Lower lobe of right lung (tissue), 2 donors: ENCODE data around the gene NELFA. TPM values are rescaled to one million over a fixed set of nuclear protein-coding genes. Genes with fewer than 3 reads are reported as not detected.

Experiments used
- ATAC-seq, 2 donors: fragments of 200-7000 bp; cut with Tn5 transposase; one replicate each; pipeline ENCODE4 v1.9.1; 2020 to 2022; ENCODE audit warnings: mild to moderate bottlenecking in 2 of 2, moderate library complexity in 2 of 2
- DNase-seq: peaks from one replicate; pipeline ENCODE4 v3.0.0-alpha.2; 2020
- H3K27ac ChIP-seq: fragments of 200-600 bp; one replicate; pipeline ENCODE4 v1.8.0; 2022
- H3K27me3 ChIP-seq: fragments of 200-600 bp; one replicate; pipeline ENCODE4 v1.8.0; 2022; ENCODE audit warnings: low read depth
- H3K36me3 ChIP-seq: fragments of 200-600 bp; one replicate; pipeline ENCODE4 v1.8.0; 2022; ENCODE audit warnings: mild to moderate bottlenecking
- H3K4me1 ChIP-seq: fragments of 200-600 bp; one replicate; pipeline ENCODE4 v1.8.0; 2022
- H3K4me3 ChIP-seq: fragments of 200-600 bp; one replicate; pipeline ENCODE4 v1.8.0; 2022; ENCODE audit warnings: mild to moderate bottlenecking
- H3K9me3 ChIP-seq: fragments of 200-600 bp; one replicate; pipeline ENCODE4 v1.8.0; 2022
- intact Hi-C: fragments of 100-400 bp; cut with DNase I; formaldehyde crosslinking; loops from one replicate; pipeline ENCODE4 v1.11.0; 2022
- total RNA-seq: library from RNA; stranded (reverse); fragmentation: NEBNext Ultra II Directional; extraction: Animal tissue kit (Norgen Biotek cat#: 25700); gene quantifications from one replicate; pipeline ENCODE4 v1.2.1, GENCODE V29; 2021
- TF ChIP-seq, protein P1 (sequence below): fragments of 200-600 bp; IDR thresholded peaks from one replicate; pipeline ENCODE4 v1.8.0; 2022; ENCODE audit warnings: antibody characterized with exemption, mild to moderate bottlenecking
- donor health status: DM: no; HTN: yes; CAD: no; lungs with severe emphysema.

Gene NELFA
- total RNA-seq, 1 donor from 2014 or later = 22.6 TPM

DNA sequence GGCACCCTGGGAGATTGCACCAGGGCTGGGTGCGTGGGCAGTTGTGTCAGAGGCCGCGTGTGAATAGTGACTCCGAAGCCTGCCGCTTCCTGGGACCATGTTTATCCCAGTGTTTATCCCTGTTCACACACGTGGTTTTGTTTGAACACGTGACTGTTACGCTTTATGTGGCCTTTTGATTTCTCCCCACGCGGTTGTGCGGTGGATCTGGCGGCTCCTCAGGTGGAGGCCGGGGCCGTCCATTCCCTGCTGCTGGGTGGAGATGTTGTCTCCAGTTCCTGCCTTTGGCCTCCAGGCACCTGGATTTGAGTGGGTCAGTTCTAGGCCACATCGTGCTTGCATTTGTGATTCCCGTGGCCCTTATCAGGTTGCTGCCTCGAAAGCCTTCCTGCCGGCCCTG lies 35.1 kb downstream of the NELFA start:
- TF ChIP-seq, protein P1, sequence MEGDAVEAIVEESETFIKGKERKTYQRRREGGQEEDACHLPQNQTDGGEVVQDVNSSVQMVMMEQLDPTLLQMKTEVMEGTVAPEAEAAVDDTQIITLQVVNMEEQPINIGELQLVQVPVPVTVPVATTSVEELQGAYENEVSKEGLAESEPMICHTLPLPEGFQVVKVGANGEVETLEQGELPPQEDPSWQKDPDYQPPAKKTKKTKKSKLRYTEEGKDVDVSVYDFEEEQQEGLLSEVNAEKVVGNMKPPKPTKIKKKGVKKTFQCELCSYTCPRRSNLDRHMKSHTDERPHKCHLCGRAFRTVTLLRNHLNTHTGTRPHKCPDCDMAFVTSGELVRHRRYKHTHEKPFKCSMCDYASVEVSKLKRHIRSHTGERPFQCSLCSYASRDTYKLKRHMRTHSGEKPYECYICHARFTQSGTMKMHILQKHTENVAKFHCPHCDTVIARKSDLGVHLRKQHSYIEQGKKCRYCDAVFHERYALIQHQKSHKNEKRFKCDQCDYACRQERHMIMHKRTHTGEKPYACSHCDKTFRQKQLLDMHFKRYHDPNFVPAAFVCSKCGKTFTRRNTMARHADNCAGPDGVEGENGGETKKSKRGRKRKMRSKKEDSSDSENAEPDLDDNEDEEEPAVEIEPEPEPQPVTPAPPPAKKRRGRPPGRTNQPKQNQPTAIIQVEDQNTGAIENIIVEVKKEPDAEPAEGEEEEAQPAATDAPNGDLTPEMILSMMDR = no peak
- no peak for ATAC-seq
- no peaks in the 10 kb centered on the region for H3K9me3 ChIP-seq
- intact Hi-C loops = no loop called here
- no peak overlapping the region for H3K4me3 ChIP-seq
- no peak for DNase-seq
- H3K36me3 ChIP-seq = peaks cover 77% of the 10 kb centered on the region
- peaks cover 7% of the 10 kb centered on the region for H3K4me1 ChIP-seq
- H3K27ac ChIP-seq = no peak overlapping the region
- H3K27me3 ChIP-seq = no peaks in the 10 kb centered on the region

DNA sequence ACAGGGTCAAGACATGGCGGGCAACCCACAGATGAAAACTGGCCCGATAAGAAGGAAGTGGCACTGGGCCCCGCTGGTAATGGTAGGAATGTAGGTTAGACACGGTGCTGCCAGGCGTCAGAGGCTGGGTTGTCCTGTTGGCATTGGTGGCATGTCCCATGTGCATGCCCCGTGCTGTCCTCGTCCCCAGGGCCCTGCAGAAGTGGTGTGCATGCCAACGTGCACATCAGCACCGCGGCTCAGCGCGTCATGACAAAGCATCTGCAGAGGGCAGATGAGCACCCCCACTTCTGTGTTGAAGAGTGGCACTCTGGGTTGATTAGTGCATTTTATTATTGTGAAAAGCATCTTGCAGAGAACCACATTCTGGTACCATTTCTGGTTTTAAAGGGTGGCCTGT lies 35.6 kb downstream of the NELFA start:
- Histone ChIP-seq H3K27ac (no peak overlapping the region), H3K27me3 (no peaks in the 10 kb centered on the region), H3K36me3 (peaks cover 77% of the 10 kb centered on the region), H3K4me3 (no peak overlapping the region), H3K9me3 (no peaks in the 10 kb centered on the region), H3K4me1 (peaks cover 7% of the 10 kb centered on the region)
- ATAC-seq (no peak), DNase-seq (no peak)
- intact Hi-C loops = no loop called here
- TF ChIP-seq, protein P1 = no peak

DNA sequence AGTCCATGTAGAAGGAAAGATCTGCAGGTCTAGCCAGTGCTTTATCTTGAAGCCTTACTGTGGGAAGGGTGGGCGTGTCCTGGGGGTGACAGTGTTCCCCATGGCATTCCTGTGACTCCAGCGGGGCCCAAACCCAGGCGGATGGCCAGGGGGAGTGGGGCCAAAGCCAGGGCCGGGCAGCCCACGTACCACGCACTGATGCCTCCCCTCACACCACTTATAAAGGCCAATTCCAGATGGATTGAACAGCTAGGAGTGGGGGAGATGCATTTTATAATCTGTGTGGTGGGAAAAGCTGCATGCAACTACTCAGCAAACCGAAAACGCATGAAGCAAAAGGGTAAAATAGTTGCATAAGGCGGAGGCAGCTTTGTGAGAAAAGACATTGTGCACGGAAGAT lies 36.4 kb downstream of the NELFA start:
- no peaks in the 10 kb centered on the region for H3K27me3 ChIP-seq
- no peak overlapping the region for H3K27ac ChIP-seq
- ATAC-seq = no peak
- no peak overlapping the region for H3K4me3 ChIP-seq
- intact Hi-C loops = no loop called here
- H3K36me3 ChIP-seq = peaks cover 73% of the 10 kb centered on the region
- TF ChIP-seq, protein P1 = no peak
- H3K4me1 ChIP-seq = peaks cover 7% of the 10 kb centered on the region
- DNase-seq = no peak
- H3K9me3 ChIP-seq = no peaks in the 10 kb centered on the region

DNA sequence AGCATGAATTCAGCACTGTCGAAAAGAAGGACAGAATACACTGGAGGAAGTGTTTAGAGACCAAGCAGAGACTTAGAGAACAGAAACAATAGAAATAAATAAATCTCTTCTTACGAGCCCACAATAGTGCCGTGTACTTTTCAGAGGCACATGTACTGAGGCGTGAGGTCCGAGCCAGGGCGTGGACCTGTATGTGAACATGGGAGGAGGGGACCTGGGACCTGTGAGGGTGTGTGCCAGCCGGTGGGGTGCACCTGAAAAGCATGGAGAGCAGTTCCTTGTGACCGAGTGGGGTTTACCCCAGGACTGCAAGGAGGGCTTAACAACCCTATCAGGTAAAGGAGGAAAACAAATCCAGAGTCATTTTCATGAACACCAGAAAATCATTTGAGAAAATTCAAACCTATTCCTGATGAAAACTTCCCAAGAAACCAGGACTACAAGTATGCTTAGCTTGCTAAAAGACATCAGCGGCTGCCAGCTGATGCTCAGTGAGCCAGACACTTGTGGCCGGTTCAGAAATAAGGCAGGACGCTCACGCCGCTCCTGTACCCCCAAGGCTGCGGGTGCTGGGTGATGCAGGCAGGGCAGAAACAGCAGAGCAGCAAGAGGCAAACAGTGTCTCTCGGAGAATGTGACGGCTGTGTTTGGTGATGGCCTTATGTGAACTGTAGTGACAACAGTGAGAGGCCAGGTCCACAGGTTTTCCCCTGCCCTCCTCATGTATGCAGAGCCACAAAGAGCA lies 37.1 kb downstream of the NELFA start:
- no peak for ATAC-seq
- no peaks in the 10 kb centered on the region for H3K9me3 ChIP-seq
- no peak overlapping the region for H3K27ac ChIP-seq
- DNase-seq = no peak
- intact Hi-C loops = no loop called here
- peaks cover 7% of the 10 kb centered on the region for H3K4me1 ChIP-seq
- TF ChIP-seq, protein P1 = no peak
- H3K36me3 ChIP-seq = peaks cover 66% of the 10 kb centered on the region
- H3K27me3 ChIP-seq = no peaks in the 10 kb centered on the region
- H3K4me3 ChIP-seq = no peak overlapping the region

DNA sequence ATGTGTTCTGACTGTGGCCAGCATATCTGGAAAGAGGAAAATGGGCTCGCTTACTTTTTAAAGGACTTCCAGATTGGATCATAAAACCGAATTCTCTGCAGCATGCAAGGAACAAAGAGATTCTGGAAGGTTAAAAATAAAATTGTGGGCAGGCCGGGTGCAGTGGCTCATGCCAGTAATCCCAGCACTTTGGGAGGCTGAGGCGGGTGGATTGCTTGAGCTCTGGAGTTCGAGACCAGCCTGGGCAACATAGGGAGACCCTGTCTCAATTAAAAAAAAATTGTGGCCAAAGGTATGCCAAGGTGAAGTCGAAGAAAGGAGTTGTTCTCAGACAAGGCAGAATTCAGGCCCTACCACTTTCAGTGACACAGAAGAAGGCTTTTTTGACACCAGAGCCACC lies 37.8 kb downstream of the NELFA start:
- Histone ChIP-seq H3K4me1 (peaks cover 7% of the 10 kb centered on the region), H3K27me3 (no peaks in the 10 kb centered on the region), H3K27ac (no peak overlapping the region), H3K4me3 (no peak overlapping the region), H3K36me3 (peaks cover 59% of the 10 kb centered on the region), H3K9me3 (no peaks in the 10 kb centered on the region)
- intact Hi-C loops = no loop called here
- TF ChIP-seq, protein P1 = no peak
- DNase-seq (no peak), ATAC-seq (no peak)
